ENCODE measurements around the gene DCANP1.

The DCANP1 gene

GRCh38 chr5:135400866-135401265 is 46.3 kb downstream of the DCANP1 start:
- no peak for TF ChIP-seq CTCF (IDR thresholded peaks at IDR 0.05; ENCODE audit: low read depth, low read length)
- no peak for DNase-seq (ENCODE audit: extremely low read depth, low read depth)

GRCh38 chr5:135399794-135400542 is 47.2 kb downstream of the DCANP1 start:
- no peak for TF ChIP-seq CTCF (IDR thresholded peaks at IDR 0.05; ENCODE audit: low read depth, low read length)
- no peak for DNase-seq (ENCODE audit: extremely low read depth, low read depth)

GRCh38 chr5:135398855-135399793 is 48.0 kb downstream of the DCANP1 start, which contains the start of gene MACROH2A1:
TSS of gene MACROH2A1 (minus strand) at chr5:135399231. CDS start at chr5:135389093, 10,138 bp downstream.
- TF ChIP-seq CTCF (IDR thresholded peaks at IDR 0.05; ENCODE audit: low read depth, low read length), result no peak
- DNase-seq (ENCODE audit: extremely low read depth, low read depth), result peak; percentile 54

DNA sequence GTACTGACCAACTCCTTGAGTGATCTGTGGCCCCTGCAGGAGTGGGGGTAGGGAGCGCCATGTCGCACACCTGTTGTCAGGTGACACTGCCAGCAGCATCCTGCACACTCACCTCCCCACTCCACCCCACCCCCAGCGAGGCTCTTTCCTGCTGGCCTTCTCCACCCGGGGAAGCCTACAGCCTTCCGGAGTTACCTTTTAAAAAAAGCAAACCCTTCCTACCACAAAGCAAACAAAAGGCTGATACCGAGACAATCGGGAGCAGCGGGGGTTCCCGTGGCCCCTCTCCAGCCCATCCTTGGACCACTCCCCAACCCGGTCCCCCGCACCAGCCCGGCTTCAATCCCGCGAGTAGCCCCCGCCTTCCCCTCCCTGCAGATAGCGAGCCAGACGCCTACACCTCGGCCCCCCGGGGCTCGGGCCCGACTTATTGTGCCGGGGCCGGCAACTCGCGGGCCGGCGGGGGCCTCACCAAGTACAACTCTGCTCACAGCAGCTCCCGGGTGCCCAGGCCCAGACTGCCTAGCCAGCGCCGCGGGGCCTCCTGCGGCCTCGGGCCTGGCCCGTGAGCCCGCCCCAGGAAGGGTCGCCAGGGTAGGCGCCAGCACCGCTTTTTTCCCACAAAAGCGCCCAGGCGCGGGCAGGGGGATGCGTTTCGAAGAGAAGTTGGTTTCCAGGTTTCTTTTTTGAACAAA is 48.8 kb downstream of the DCANP1 start:
- TF ChIP-seq CTCF (IDR thresholded peaks at IDR 0.05; ENCODE audit: low read depth, low read length), result no peak
- no peak for DNase-seq (ENCODE audit: extremely low read depth, low read depth)

DNA sequence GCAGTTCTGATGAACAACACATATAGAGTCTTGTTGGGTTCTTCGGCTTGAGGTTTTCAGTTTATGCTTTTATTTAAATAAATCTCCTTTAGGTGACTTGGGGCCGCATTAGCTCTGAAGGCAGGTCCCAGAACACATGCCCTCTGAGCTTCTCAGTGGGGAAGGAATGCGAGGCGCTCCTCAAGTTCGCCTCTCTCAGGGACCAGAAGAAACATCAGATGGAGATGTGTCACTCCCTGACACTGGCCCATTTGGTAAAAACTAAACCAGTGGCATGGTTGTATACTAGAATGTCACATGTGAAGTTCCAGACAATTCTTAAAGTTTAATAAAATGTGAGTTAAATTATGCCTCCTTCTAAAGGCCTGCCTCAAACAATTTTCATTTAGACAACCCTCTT is 50.1 kb downstream of the DCANP1 start:
- DNase-seq (ENCODE audit: extremely low read depth, low read depth), result no peak
- no peak for TF ChIP-seq CTCF (IDR thresholded peaks at IDR 0.05; ENCODE audit: low read depth, low read length)

DNA sequence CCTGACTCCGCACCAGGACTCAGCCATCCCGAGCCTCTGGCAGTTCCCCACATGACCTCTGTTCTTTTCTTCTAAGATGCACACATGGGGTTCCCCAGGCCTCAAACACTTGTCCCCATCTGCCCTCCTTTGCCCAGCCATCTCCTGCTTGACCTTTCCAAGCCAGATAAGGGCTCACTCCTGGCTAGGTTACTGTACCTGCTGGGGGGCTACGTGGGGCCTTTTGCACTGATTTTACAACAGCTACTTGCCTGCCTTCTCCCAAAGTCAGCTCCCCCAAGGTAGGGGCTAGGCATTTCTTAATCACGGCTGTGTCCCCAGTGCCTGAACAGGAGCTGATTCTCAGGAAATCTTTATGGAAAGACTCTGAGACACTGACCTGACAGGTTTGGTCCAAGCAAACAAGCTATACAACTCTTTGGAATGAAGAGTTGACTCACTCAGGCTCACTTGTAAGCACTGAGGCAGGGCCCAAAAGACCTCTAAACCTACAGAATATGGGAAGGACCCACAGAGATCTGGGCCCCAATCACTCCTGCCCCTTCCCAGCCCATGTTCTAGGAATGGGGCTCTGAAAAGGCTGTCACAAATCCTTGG is 50.6 kb downstream of the DCANP1 start:
- no peak for DNase-seq (ENCODE audit: extremely low read depth, low read depth)
- no peak for TF ChIP-seq CTCF (IDR thresholded peaks at IDR 0.05; ENCODE audit: low read depth, low read length)
